K562 (cell line): ENCODE results near the gene CAVIN1. TPM values are rescaled to one million over a fixed set of nuclear protein-coding genes. Genes with fewer than 3 reads are reported as not detected.
A peak's percentile ranks its signal among the peaks of the same experiment; 100 is the strongest.

Experiments
- CCNT2 ChIP-seq: IDR thresholded peaks from 2 replicates; pipeline ENCODE4 v1.6.1; 2011; ENCODE audit warnings: borderline replicate concordance, low read depth, mild to moderate bottlenecking, moderate library complexity, mixed read lengths, low read length; ENCODE audit not compliant: insufficient read length; ENCODE audit errors: extremely low read depth
- CHD1 ChIP-seq: fragments of 200-600 bp; sonication (generic); IDR thresholded peaks from one replicate; pipeline ENCODE4 v1.6.1; 2012; ENCODE audit warnings: mild to moderate bottlenecking, moderate library complexity, low read length, inconsistent platforms
- NCOA6 ChIP-seq: fragments of 450-650 bp; IDR thresholded peaks from 2 replicates; pipeline ENCODE4 v1.6.1; 2017; ENCODE audit warnings: mild to moderate bottlenecking
- PCBP1 ChIP-seq: fragments of 200-400 bp; formaldehyde crosslinking; IDR thresholded peaks from 2 replicates; pipeline ENCODE4 v1.6.1; 2018; ENCODE audit warnings: mild to moderate bottlenecking, low read depth, low read length; ENCODE audit not compliant: poor library complexity, severe bottlenecking
- SMC3 ChIP-seq: conservative IDR thresholded peaks from 2 replicates; pipeline ENCODE4 v1.6.1; 2011; ENCODE audit warnings: low read depth, low read length, improper control_type of control experiment; ENCODE audit not compliant: insufficient read depth
- TAF1 ChIP-seq: IDR thresholded peaks from 2 replicates; pipeline ENCODE4 v1.6.1; 2011; ENCODE audit warnings: mild to moderate bottlenecking, low read length, moderate library complexity; ENCODE audit not compliant: insufficient read depth, control insufficient read depth, severe bottlenecking; ENCODE audit errors: extremely low read depth
- WHSC1 ChIP-seq: IDR thresholded peaks from one replicate; pipeline ENCODE4 v1.6.1; 2012; ENCODE audit warnings: low read length, control low read depth, inconsistent platforms
- ZEB2 ChIP-seq: fragments of 450-650 bp; IDR thresholded peaks from 2 replicates; pipeline ENCODE4 v1.6.1; 2016
- ZNF583 ChIP-seq: fragments of 250-450 bp; sonication (Bioruptor Pico); IDR thresholded peaks from 2 replicates; pipeline ENCODE4 v1.4.0; 2020
- polyA plus RNA-seq, 8 experiments: library from polyadenylated mRNA; depleted of rRNA in 4 of 8; stranded (reverse) in 5 of 8; unstranded in 3 of 8; fragments of >200 nt; fragmentation: Nextera tagmentation in 2 of 8; fragmentation: Illumina TruSeq in 1 of 8; extraction: Ambion mirVana in 2 of 8; extraction: Trizol in 1 of 8; gene quantifications; 2 replicates each; pipeline versions ENCODE4 v1.2.1 to v1.2.3, GENCODE V29; 2011 to 2014; ENCODE audit warnings: inconsistent platforms in 1 of 8, missing spikeins in 1 of 8
- total RNA-seq, 7 experiments: library from RNA; depleted of rRNA in 6 of 7; stranded (reverse); fragments of >200 nt in 6 of 7; fragmentation: Illumina TruSeq in 2 of 7; extraction: Trizol in 2 of 7; gene quantifications; 2 replicates each; pipeline versions ENCODE4 v1.2.1 to v1.2.3, GENCODE V29; 2011 to 2021; ENCODE audit warnings: low replicate concordance in 1 of 7
- TF ChIP-seq, protein P1 (sequence below), 2 experiments: fragments of 450-650 bp; formaldehyde crosslinking in 1 of 2; IDR thresholded peaks; 2 replicates each; pipeline versions ENCODE4 v1.4.0 to v1.6.1; 2014 to 2020; ENCODE audit warnings: mild to moderate bottlenecking in 2 of 2, borderline replicate concordance in 1 of 2, low read depth in 1 of 2
- TF ChIP-seq, protein P2 (sequence below): fragments of 450-650 bp; formaldehyde crosslinking; IDR thresholded peaks from 2 replicates; pipeline ENCODE4 v1.4.0; 2020; ENCODE audit warnings: mild to moderate bottlenecking
- TF ChIP-seq, protein P3 (sequence below): fragments of 200-400 bp; formaldehyde crosslinking; IDR thresholded peaks from 2 replicates; pipeline ENCODE4 v1.6.1; 2017; ENCODE audit warnings: mild to moderate bottlenecking, low read depth, low read length, moderate library complexity
- TF ChIP-seq, protein P4 (sequence below), 3 experiments: fragments of 200-800 bp in 1 of 3; sonication (Bioruptor generic) in 1 of 3; sonication (generic) in 1 of 3; formaldehyde crosslinking in 1 of 3; IDR thresholded peaks; 2 replicates each; pipeline versions ENCODE4 v1.6.1 to v1.8.0; 2016 to 2022; ENCODE audit warnings: mild to moderate bottlenecking in 2 of 3, missing compliant biosample characterization in 2 of 3, missing genetic modification characterization in 2 of 3, missing genetic modification reagents in 1 of 3

CAVIN1 gene
- total and polyA plus RNA-seq, 9 of the 15 experiments (the other 6 are each of a cell fraction or from before 2014, with no cell fraction given): 6.8 to 162 (median 74.5) TPM

DNA sequence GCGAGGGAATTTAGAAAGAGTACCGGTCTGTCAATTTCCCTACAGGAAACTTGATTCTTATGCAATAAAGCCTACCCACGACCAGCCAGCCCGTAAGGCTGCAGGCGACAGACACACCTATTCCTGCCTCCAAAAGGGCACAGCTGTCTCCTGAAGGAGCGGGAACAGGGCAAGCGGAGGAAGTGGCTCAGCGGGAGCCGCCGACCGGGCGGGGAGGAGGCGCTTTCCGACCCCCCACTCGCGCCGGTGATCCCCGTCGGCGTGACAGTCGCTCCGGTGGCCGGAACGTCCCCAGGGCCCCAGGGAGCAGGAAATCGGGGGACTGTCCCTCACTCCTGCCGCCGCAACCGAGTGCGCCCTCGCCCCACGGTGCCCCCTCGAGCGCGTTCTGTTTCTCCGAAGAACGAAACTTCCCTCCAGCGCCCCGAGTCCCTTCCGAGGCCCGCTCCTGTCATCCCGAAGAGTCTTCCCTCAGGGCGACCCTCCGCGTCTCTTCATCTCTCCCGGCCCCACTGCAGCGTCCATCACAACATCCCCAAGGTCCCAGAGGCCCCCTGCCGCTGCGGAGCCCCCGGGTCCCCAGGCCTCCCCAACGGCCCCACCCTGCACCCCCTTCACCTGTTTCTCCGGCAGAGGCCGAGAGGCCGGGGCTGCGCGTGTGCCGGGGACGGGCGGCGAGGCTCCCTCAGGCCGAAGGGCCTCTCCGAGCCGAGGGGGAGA, 35.2 kb downstream of the CAVIN1 start (continued):
- TF ChIP-seq, protein P1, sequence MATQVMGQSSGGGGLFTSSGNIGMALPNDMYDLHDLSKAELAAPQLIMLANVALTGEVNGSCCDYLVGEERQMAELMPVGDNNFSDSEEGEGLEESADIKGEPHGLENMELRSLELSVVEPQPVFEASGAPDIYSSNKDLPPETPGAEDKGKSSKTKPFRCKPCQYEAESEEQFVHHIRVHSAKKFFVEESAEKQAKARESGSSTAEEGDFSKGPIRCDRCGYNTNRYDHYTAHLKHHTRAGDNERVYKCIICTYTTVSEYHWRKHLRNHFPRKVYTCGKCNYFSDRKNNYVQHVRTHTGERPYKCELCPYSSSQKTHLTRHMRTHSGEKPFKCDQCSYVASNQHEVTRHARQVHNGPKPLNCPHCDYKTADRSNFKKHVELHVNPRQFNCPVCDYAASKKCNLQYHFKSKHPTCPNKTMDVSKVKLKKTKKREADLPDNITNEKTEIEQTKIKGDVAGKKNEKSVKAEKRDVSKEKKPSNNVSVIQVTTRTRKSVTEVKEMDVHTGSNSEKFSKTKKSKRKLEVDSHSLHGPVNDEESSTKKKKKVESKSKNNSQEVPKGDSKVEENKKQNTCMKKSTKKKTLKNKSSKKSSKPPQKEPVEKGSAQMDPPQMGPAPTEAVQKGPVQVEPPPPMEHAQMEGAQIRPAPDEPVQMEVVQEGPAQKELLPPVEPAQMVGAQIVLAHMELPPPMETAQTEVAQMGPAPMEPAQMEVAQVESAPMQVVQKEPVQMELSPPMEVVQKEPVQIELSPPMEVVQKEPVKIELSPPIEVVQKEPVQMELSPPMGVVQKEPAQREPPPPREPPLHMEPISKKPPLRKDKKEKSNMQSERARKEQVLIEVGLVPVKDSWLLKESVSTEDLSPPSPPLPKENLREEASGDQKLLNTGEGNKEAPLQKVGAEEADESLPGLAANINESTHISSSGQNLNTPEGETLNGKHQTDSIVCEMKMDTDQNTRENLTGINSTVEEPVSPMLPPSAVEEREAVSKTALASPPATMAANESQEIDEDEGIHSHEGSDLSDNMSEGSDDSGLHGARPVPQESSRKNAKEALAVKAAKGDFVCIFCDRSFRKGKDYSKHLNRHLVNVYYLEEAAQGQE (IDR thresholded peaks at IDR 0.05; ENCODE audit: borderline replicate concordance): no peak
- TF ChIP-seq, protein P1 (CRISPR knock-in tag; IDR thresholded peaks at IDR 0.05; ENCODE audit: low read depth): no peak
- TF ChIP-seq ZNF583 (CRISPR knock-in tag) (no peak), SMC3 (no peak), ZEB2 (no peak), TAF1 (no peak), CCNT2 (peak; percentile 36), WHSC1 (no peak), NCOA6 (no peak), CHD1 (peak; percentile 58), PCBP1 (peak; percentile 94)
- TF ChIP-seq, protein P2, sequence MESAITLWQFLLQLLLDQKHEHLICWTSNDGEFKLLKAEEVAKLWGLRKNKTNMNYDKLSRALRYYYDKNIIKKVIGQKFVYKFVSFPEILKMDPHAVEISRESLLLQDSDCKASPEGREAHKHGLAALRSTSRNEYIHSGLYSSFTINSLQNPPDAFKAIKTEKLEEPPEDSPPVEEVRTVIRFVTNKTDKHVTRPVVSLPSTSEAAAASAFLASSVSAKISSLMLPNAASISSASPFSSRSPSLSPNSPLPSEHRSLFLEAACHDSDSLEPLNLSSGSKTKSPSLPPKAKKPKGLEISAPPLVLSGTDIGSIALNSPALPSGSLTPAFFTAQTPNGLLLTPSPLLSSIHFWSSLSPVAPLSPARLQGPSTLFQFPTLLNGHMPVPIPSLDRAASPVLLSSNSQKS (CRISPR knock-in tag): no peak
- TF ChIP-seq, protein P3, sequence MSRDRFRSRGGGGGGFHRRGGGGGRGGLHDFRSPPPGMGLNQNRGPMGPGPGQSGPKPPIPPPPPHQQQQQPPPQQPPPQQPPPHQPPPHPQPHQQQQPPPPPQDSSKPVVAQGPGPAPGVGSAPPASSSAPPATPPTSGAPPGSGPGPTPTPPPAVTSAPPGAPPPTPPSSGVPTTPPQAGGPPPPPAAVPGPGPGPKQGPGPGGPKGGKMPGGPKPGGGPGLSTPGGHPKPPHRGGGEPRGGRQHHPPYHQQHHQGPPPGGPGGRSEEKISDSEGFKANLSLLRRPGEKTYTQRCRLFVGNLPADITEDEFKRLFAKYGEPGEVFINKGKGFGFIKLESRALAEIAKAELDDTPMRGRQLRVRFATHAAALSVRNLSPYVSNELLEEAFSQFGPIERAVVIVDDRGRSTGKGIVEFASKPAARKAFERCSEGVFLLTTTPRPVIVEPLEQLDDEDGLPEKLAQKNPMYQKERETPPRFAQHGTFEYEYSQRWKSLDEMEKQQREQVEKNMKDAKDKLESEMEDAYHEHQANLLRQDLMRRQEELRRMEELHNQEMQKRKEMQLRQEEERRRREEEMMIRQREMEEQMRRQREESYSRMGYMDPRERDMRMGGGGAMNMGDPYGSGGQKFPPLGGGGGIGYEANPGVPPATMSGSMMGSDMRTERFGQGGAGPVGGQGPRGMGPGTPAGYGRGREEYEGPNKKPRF: no peak
- TF ChIP-seq, protein P4, sequence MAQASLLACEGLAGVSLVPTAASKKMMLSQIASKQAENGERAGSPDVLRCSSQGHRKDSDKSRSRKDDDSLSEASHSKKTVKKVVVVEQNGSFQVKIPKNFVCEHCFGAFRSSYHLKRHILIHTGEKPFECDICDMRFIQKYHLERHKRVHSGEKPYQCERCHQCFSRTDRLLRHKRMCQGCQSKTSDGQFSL (CRISPR knock-in tag; IDR thresholded peaks at IDR 0.05): peak; percentile 27; the same call in 1 of the 2 replicates
- TF ChIP-seq, protein P4 (tag; IDR thresholded peaks at IDR 0.05): peak in 1 of 2 experiments; percentile 63; a peak in 1 of 4 replicates
